ENCODE results near the gene PLEKHG1.

GRCh38 chr6:150624191-150624590 is 24.5 kb downstream of the PLEKHG1 start:
- TF ChIP-seq POLR2A (IDR thresholded peaks at IDR 0.05) (no peak), POLR2AphosphoS5 (IDR thresholded peaks at IDR 0.05) (no peak), CTCF (IDR thresholded peaks at IDR 0.05) (no peak)
